PFSK-1 (cell line): ENCODE measurements around the gene CHRM1.

ENCODE experiments used
- FOXP2 ChIP-seq: optimal IDR thresholded peaks from 2 replicates; pipeline ENCODE3; 2011; ENCODE audit warnings: borderline replicate concordance, control low read depth, inconsistent platforms; ENCODE audit not compliant: insufficient read depth; ENCODE audit errors: extremely low read length, extremely low read depth
- POLR2AphosphoS5 ChIP-seq: IDR thresholded peaks from 2 replicates; pipeline ENCODE4 v1.6.1; 2012; ENCODE audit warnings: low read depth, mild to moderate bottlenecking, control low read depth, low read length, moderate library complexity
- SIN3A ChIP-seq: IDR thresholded peaks from 2 replicates; pipeline ENCODE4 v1.6.1; 2012; ENCODE audit warnings: mild to moderate bottlenecking, low read length, moderate library complexity, borderline replicate concordance; ENCODE audit not compliant: insufficient read depth

- TF ChIP-seq SIN3A: no peak
- no peak for TF ChIP-seq FOXP2
- no peak for TF ChIP-seq POLR2AphosphoS5
These were observed 13.3 kb upstream of the CHRM1 start for GRCh38 chr11:62934496-62934785.
